PFSK-1 (cell line): Measurements from ENCODE around the gene VOPP1.

ENCODE experiments used
- FOXP2 ChIP-seq: optimal IDR thresholded peaks from 2 replicates; pipeline ENCODE3; 2011; ENCODE audit warnings: borderline replicate concordance, control low read depth, inconsistent platforms; ENCODE audit not compliant: insufficient read depth; ENCODE audit errors: extremely low read length, extremely low read depth
- POLR2AphosphoS5 ChIP-seq: IDR thresholded peaks from 2 replicates; pipeline ENCODE4 v1.6.1; 2012; ENCODE audit warnings: low read depth, mild to moderate bottlenecking, control low read depth, low read length, moderate library complexity
- REST ChIP-seq, 2 experiments: IDR thresholded peaks; 2 replicates each; pipeline versions ENCODE4 v1.6.1 to v1.8.0; 2011 to 2012; ENCODE audit warnings: low read depth in 2 of 2, low read length in 2 of 2, control low read depth in 1 of 2, inconsistent platforms in 1 of 2, mild to moderate bottlenecking in 1 of 2, moderate library complexity in 1 of 2; ENCODE audit not compliant: insufficient read depth in 1 of 2
- SIN3A ChIP-seq: IDR thresholded peaks from 2 replicates; pipeline ENCODE4 v1.6.1; 2012; ENCODE audit warnings: mild to moderate bottlenecking, low read length, moderate library complexity, borderline replicate concordance; ENCODE audit not compliant: insufficient read depth
- TAF1 ChIP-seq: IDR thresholded peaks from 2 replicates; pipeline ENCODE4 v1.6.1; 2012; ENCODE audit warnings: low read length, control low read depth, borderline replicate concordance; ENCODE audit not compliant: insufficient read depth

VOPP1 gene

GRCh38 chr7:55556492-55556891, 15.8 kb downstream of the VOPP1 start:
- TF ChIP-seq TAF1: no peak

GRCh38 chr7:55556031-55556430, 16.3 kb downstream of the VOPP1 start:
- no peak for TF ChIP-seq FOXP2
- TF ChIP-seq TAF1: no peak
- TF ChIP-seq REST (IDR thresholded peaks at IDR 0.05; ENCODE audit: insufficient read depth in 1 of 2, low read depth in 2 of 2, low read length in 2 of 2): no peak
- no peak for TF ChIP-seq POLR2AphosphoS5
- no peak for TF ChIP-seq SIN3A

- no peak for TF ChIP-seq REST (IDR thresholded peaks at IDR 0.05; ENCODE audit: insufficient read depth in 1 of 2, low read depth in 2 of 2, low read length in 2 of 2)
- no peak for TF ChIP-seq TAF1
- no peak for TF ChIP-seq FOXP2
- no peak for TF ChIP-seq SIN3A
- TF ChIP-seq POLR2AphosphoS5: no peak
Observed at GRCh38 chr7:55555160-55555559, 17.1 kb downstream of the VOPP1 start.

GRCh38 chr7:55554038-55554437, 18.3 kb downstream of the VOPP1 start:
- TF ChIP-seq POLR2AphosphoS5: no peak
- TF ChIP-seq REST (IDR thresholded peaks at IDR 0.05; ENCODE audit: insufficient read depth in 1 of 2, low read depth in 2 of 2, low read length in 2 of 2): no peak
- TF ChIP-seq FOXP2: no peak
- TF ChIP-seq SIN3A: no peak
- no peak for TF ChIP-seq TAF1

DNA sequence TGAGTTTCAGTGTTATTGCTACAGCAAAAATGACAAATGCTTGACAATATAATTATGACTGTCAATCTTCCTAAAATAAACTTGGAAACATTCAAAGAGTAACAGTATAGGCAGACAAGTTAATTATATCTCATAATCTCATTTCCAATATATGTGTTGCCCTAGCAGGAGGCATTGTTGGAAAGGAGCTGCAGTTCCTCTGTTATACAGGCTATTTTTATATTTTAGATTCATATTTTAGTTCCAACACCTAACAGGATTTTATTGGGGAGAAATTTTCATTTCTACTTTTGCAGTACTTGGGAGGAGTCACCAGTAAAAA, 19.3 kb downstream of the VOPP1 start:
- TF ChIP-seq REST (IDR thresholded peaks at IDR 0.05; ENCODE audit: insufficient read depth in 1 of 2, low read depth in 2 of 2, low read length in 2 of 2): no peak
- no peak for TF ChIP-seq SIN3A
- no peak for TF ChIP-seq FOXP2
- no peak for TF ChIP-seq POLR2AphosphoS5
- no peak for TF ChIP-seq TAF1
